A549 (cell line): ENCODE measurements around the gene ACTN1. TPM values are rescaled to one million over a fixed set of nuclear protein-coding genes. Genes with fewer than 3 reads are reported as not detected.

Source experiments
- ATAC-seq, 2 experiments: fragments of 200-7000 bp in 1 of 2; fragments of >200 bp in 1 of 2; cut with Nextera tagmentation in 1 of 2; cut with Tn5 transposase in 1 of 2; 3 replicates each; pipeline versions ENCODE4 v1.8.0 to v1.9.1; 2018 to 2020; ENCODE audit warnings: mild to moderate bottlenecking in 1 of 2, moderate library complexity in 1 of 2
- CTCF ChIA-PET: fragments of 300-600 bp; sonication (Branson Sonifier 250); formaldehyde crosslinking; extraction: SDS; loops from one replicate; lab custom pipeline; 2021; ENCODE audit warnings: antibody characterized with exemption, inconsistent platforms; lab: Yijun Ruan, JAX
- POLR2A ChIA-PET: fragments of 350-600 bp; formaldehyde crosslinking; extraction: SDS; loops from one replicate; lab custom pipeline; 2021; ENCODE audit warnings: antibody characterized with exemption, inconsistent platforms; lab: Yijun Ruan, JAX
- DNase-seq, 2 experiments: peaks; one replicate each; pipeline versions ENCODE4 v3.0.0 to v3.0.0-alpha.2; 2011 to 2016; ENCODE audit warnings: low read depth in 1 of 2, low spot score in 1 of 2
- FAIRE-seq: peaks from 2 replicates; lab custom pipeline; 2011; peaks lifted over from hg19 to GRCh38; lab: Jason Lieb, UNC
- H3K27ac ChIP-seq, 2 experiments: fragments of >200 bp; sonication (Bioruptor Twin); formaldehyde crosslinking; 3 replicates each; pipeline ENCODE4 v1.5.1; 2016 to 2017
- H3K4me1 ChIP-seq: fragments of >200 bp; sonication (Bioruptor Twin); formaldehyde crosslinking; 3 replicates; pipeline ENCODE4 v1.6.1; 2016
- H3K4me2 ChIP-seq: fragments of >200 bp; sonication (Bioruptor Twin); formaldehyde crosslinking; 3 replicates; pipeline ENCODE4 v1.6.1; 2016
- H3K4me3 ChIP-seq: fragments of >200 bp; sonication (Bioruptor Twin); formaldehyde crosslinking; 3 replicates; pipeline ENCODE4 v1.5.1; 2016
- H3K9me3 ChIP-seq: fragments of >200 bp; sonication (Bioruptor Twin); formaldehyde crosslinking; 3 replicates; pipeline ENCODE4 v1.6.1; 2016
- CBX2 ChIP-seq: fragments of 200-600 bp; sonication (generic); IDR thresholded peaks from 2 replicates; pipeline ENCODE4 v1.6.1; 2016; ENCODE audit warnings: low read depth, mild to moderate bottlenecking, borderline replicate concordance
- CEBPB ChIP-seq, 2 experiments: fragments of >200 bp in 1 of 2; sonication (Bioruptor Twin) in 1 of 2; formaldehyde crosslinking in 1 of 2; IDR thresholded peaks; 2 replicates each; pipeline ENCODE4 v1.6.1; 2012 to 2016
- CHD2 ChIP-seq: fragments of 150-350 bp; IDR thresholded peaks from 2 replicates; pipeline ENCODE4 v1.6.1; 2014; ENCODE audit warnings: low read length; ENCODE audit not compliant: partially characterized antibody
- CTCF ChIP-seq: fragments of >200 bp; sonication (Bioruptor Twin); formaldehyde crosslinking; IDR thresholded peaks from 3 replicates; pipeline ENCODE4 v1.5.1; 2016
- EHF ChIP-seq: fragments of 250-450 bp; sonication (Bioruptor Pico); IDR thresholded peaks from 2 replicates; pipeline ENCODE4 v1.5.0; 2020; ENCODE audit warnings: mild to moderate bottlenecking
- EP300 ChIP-seq, 2 experiments: fragments of >200 bp; sonication (Bioruptor Twin); formaldehyde crosslinking; IDR thresholded peaks; 2 replicates in 1 of 2; 3 replicates in 1 of 2; pipeline ENCODE4 v1.6.1; 2016 to 2017
- FOSB ChIP-seq: fragments of 250-450 bp; sonication (Bioruptor Pico); IDR thresholded peaks from 2 replicates; pipeline ENCODE4 v1.5.0; 2020; ENCODE audit warnings: mild to moderate bottlenecking, moderate library complexity
- GATA3 ChIP-seq: IDR thresholded peaks from 2 replicates; pipeline ENCODE4 v1.6.1; 2012; ENCODE audit warnings: borderline replicate concordance
- HES2 ChIP-seq: fragments of >200 bp; sonication (Bioruptor Twin); formaldehyde crosslinking; IDR thresholded peaks from 2 replicates; pipeline ENCODE4 v1.6.1; 2016
- HOXA7 ChIP-seq: fragments of 250-450 bp; sonication (Bioruptor Pico); IDR thresholded peaks from 2 replicates; pipeline ENCODE4 v1.5.0; 2020; ENCODE audit warnings: mild to moderate bottlenecking, moderate library complexity
- JUNB ChIP-seq: fragments of >200 bp; sonication (Bioruptor Twin); formaldehyde crosslinking; IDR thresholded peaks from 2 replicates; pipeline ENCODE4 v1.6.1; 2016
- KDM1A ChIP-seq: fragments of 200-600 bp; sonication (generic); IDR thresholded peaks from 2 replicates; pipeline ENCODE4 v1.6.1; 2016; ENCODE audit warnings: low read depth, mild to moderate bottlenecking
- MYC ChIP-seq: IDR thresholded peaks from 2 replicates; pipeline ENCODE4 v1.6.1; 2012; ENCODE audit warnings: mild to moderate bottlenecking, inconsistent platforms, low read length, improper control_type of control experiment, borderline replicate concordance
- NPAS2 ChIP-seq: fragments of 250-450 bp; sonication (Bioruptor Pico); IDR thresholded peaks from 2 replicates; pipeline ENCODE4 v1.8.0; 2022; ENCODE audit warnings: mild to moderate bottlenecking, moderate library complexity, borderline replicate concordance
- NR3C1 ChIP-seq: fragments of >200 bp; sonication (Bioruptor Twin); formaldehyde crosslinking; IDR thresholded peaks from 3 replicates; pipeline ENCODE4 v1.6.1; 2017
- POLR2A ChIP-seq: IDR thresholded peaks from 2 replicates; pipeline ENCODE4 v1.6.1; 2012; ENCODE audit warnings: mild to moderate bottlenecking, low read length
- RAD21 ChIP-seq, 2 experiments: fragments of >200 bp in 1 of 2; sonication (Bioruptor Twin) in 1 of 2; formaldehyde crosslinking in 1 of 2; IDR thresholded peaks in 1 of 2; conservative IDR thresholded peaks in 1 of 2; 2 replicates in 1 of 2; 3 replicates in 1 of 2; pipeline ENCODE4 v1.6.1; 2012 to 2018; ENCODE audit warnings: inconsistent platforms in 1 of 2
- TP53 ChIP-seq: fragments of 250-450 bp; sonication (Bioruptor Pico); IDR thresholded peaks from 2 replicates; pipeline ENCODE4 v1.5.0; 2021; ENCODE audit warnings: mild to moderate bottlenecking, moderate library complexity
- ZNF302 ChIP-seq: fragments of 250-450 bp; sonication (Bioruptor Pico); IDR thresholded peaks from 2 replicates; pipeline ENCODE4 v1.9.0; 2021; ENCODE audit warnings: inconsistent platforms, mild to moderate bottlenecking, moderate library complexity
- WGBS: methylation state at CpG from one replicate; pipeline ENCODE4 v1.1.6; 2017; ENCODE audit errors: missing lambda C conversion rate; 5-methylcytosine and 5-hydroxymethylcytosine counted together
- polyA plus RNA-seq, 4 experiments: library from polyadenylated mRNA; depleted of rRNA in 3 of 4; stranded (reverse); fragments of >200 nt; fragmentation: RNase III in 1 of 4; extraction: RNeasy Plus Mini Kit Qiagen cat#74134 plus additional on column Dnase treatment in 1 of 4; gene quantifications; 2 replicates in 3 of 4; 3 replicates in 1 of 4; pipeline ENCODE4 v1.2.3, GENCODE V29; 2011 to 2017
- TF ChIP-seq, protein P1 (sequence below): fragments of 450-650 bp; IDR thresholded peaks from 2 replicates; pipeline ENCODE4 v1.6.1; 2014; ENCODE audit warnings: antibody characterized with exemption
- TF ChIP-seq, protein P2 (sequence below): IDR thresholded peaks from 2 replicates; pipeline ENCODE4 v1.6.1; 2012

ACTN1 gene
- polyA plus RNA-seq, 2 of the 4 experiments (the other 2 are of a cell fraction) = 208 to 245 TPM

- ChIA-PET CTCF (no interaction called here), POLR2A (no interaction called here)
- 0 out of 3 replicates have a peak, but pooled peaks cover 4% of the 10 kb centered on the region for H3K4me1 ChIP-seq
- WGBS = 92% methylated on average over 2 of the region's 2 CpGs
- FAIRE-seq (no peak), DNase-seq (no peak), ATAC-seq (no peak)
- no peak for TF ChIP-seq EHF (CRISPR knock-in tag)
- TF ChIP-seq GATA3 = no peak
- TF ChIP-seq CBX2 = no peak
- no peak for TF ChIP-seq NPAS2 (CRISPR knock-in tag)
- TF ChIP-seq HES2 = no peak
- no peak for TF ChIP-seq RAD21 (conservative IDR thresholded peaks at IDR 0.05 in 1 of 2, IDR thresholded peaks at IDR 0.05 in 1 of 2)
- TF ChIP-seq FOSB (CRISPR knock-in tag) = no peak
- no peak overlapping the region for H3K4me2 ChIP-seq
- H3K27ac ChIP-seq = no peak overlapping the region
- no peak overlapping the region for H3K4me3 ChIP-seq
- H3K9me3 ChIP-seq = peaks cover 3% of the 10 kb centered on the region; the same call in 1 of the 3 replicates
Observed at GRCh38 chr14:68840454-68840853, 138.6 kb downstream of the ACTN1 start.

GRCh38 chr14:68836082-68836481 is 143.0 kb downstream of the ACTN1 start:
- POLR2A ChIA-PET = no interaction called here
- H3K4me1 ChIP-seq = no peaks in the 10 kb centered on the region
- TF ChIP-seq EHF (CRISPR knock-in tag) (no peak), HOXA7 (no peak), CTCF (no peak)
- TF ChIP-seq, protein P1, sequence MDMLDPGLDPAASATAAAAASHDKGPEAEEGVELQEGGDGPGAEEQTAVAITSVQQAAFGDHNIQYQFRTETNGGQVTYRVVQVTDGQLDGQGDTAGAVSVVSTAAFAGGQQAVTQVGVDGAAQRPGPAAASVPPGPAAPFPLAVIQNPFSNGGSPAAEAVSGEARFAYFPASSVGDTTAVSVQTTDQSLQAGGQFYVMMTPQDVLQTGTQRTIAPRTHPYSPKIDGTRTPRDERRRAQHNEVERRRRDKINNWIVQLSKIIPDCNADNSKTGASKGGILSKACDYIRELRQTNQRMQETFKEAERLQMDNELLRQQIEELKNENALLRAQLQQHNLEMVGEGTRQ = no peak
- TF ChIP-seq, all 56 proteins: peak for 0
- ATAC-seq = no peak
- no peak for FAIRE-seq
- 10% methylated on average over 1 of the region's 1 CpG for WGBS
- Histone ChIP-seq H3K9me3 (peaks cover 18% of the 10 kb centered on the region; the same call in 2 of the 3 replicates), H3K27ac (no peak overlapping the region), H3K4me2 (no peak overlapping the region), H3K4me3 (no peak overlapping the region)
- CTCF ChIA-PET = interaction anchor here (2.1 kb wide), 1 partner anchor 8 kb away, joined by 7 read pairs; no protein-coding TSS in a partner anchor
- no peak for DNase-seq

DNA sequence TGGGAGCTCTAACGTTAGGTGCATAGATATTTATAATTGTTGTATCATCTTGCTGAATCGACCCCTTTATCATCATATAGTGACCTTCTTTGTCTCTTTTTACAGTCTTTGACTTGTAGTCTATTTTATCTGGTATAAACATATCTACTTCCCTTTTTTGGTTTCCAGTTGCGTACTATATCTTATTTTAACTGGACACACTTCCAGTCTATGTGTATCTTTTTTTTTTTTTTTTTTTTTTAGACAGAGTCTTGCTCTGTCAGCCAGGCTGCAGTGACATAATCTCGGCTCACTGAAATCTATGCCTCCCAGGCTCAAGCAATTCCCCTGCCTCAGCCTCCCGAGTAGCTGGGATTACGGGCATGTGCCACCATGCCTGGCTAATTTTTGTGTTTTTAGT is 144.3 kb downstream of the ACTN1 start:
- ATAC-seq = no peak
- ChIA-PET POLR2A (no interaction called here), CTCF (interaction anchor here (2.1 to 2.5 kb wide), 2 partner anchors 9 kb away, joined by 7 to 9 read pairs; no protein-coding TSS in a partner anchor)
- TF ChIP-seq, protein P2, sequence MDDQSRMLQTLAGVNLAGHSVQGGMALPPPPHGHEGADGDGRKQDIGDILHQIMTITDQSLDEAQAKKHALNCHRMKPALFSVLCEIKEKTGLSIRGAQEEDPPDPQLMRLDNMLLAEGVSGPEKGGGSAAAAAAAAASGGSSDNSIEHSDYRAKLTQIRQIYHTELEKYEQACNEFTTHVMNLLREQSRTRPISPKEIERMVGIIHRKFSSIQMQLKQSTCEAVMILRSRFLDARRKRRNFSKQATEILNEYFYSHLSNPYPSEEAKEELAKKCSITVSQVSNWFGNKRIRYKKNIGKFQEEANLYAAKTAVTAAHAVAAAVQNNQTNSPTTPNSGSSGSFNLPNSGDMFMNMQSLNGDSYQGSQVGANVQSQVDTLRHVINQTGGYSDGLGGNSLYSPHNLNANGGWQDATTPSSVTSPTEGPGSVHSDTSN = no peak
- no peak for TF ChIP-seq NR3C1
- TF ChIP-seq CHD2 = no peak
- no peak for TF ChIP-seq KDM1A
- TF ChIP-seq CEBPB (IDR thresholded peaks at IDR 0.05) = no peak
- no peak for TF ChIP-seq ZNF302 (CRISPR knock-in tag)
- no peak for TF ChIP-seq POLR2A
- no peak for TF ChIP-seq TP53 (CRISPR knock-in tag)
- TF ChIP-seq EP300 (IDR thresholded peaks at IDR 0.05) = no peak
- TF ChIP-seq MYC = no peak
- TF ChIP-seq JUNB = no peak
- Histone ChIP-seq H3K4me1 (no peaks in the 10 kb centered on the region), H3K4me3 (no peak overlapping the region), H3K9me3 (peaks cover 25% of the 10 kb centered on the region; the same call in 2 of the 3 replicates), H3K4me2 (no peak overlapping the region), H3K27ac (no peak overlapping the region)
- WGBS = 51% methylated on average over 6 of the region's 6 CpGs
- DNase-seq = no peak
- FAIRE-seq = no peak
